ENCODE measurements around the gene ZNF500.
A peak's percentile ranks its signal among the peaks of the same experiment; 100 is the strongest.

The ZNF500 gene

DNA sequence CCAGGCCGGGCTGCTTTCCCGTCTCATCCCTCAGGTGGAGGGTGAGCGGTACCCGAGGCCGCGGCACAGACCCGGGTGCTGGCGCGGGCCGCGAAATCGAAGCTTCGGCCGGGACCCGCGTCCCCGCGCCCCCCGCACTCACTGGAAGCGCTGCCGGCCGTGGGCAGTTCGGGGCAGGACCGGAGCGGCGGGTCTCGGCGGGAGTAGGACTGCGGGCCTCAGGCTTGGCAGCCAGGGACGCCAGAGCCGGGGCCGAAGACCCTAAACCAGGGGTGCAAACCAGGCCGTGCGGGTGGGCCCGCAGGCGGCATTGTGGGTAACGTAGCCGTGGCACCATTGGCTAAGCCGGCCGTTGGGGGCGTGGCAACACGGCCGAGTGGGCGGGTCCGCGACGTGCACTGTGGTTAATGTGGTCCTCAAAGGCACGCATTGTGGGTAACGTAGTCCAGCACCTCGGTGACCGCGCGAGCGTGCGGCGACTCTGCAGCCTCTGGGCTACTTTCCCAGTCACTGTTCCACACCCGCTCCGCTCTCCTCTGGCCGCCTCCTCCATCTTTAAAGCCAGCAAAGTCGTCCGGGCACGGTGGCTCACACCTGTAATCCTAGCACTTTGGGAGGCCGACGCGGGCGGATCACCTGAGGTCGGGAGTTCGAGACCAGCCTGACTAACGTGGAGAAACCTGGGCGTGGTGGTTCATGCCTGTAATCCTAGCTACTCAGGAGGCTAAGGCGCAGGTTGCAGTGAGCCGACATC, at the start of gene ZNF500:
Gene ZNF500 (minus strand): TSS at position 288 of the 754 bp plus-strand sequence. CDS start 1,184 bp downstream, outside the sequence.
- peak; percentile 98 for DNase-seq

DNA sequence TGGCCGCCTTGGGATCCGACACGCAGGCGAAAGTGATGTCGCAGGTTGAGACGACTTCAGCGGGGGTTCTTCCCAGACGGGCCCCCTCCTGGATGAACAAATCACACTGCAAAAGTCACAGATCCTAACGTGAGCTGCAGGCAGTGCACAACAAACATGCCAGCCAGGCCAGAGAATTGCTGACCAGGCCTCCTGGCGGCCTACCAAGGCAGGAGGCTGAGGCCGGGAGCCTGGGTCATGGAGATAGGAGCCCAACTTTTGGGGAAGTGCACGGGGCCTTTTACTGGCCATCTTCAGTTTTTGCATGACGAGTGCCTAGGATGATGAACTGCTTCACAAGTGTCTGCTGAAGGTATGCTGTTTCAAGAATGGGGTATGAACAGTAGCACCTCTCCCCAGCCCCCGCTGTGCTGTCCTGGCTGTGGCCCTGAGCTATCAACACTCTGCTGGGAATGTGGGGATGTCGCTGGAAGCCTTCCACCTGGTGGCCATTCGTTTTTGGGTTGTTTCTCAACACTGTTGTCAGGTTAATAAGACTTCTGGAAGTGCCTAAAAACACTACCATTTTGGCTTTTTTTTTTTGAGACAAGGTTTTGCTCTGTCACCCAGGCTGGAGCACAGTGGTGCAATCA, 47.7 kb upstream of the ZNF500 start:
- DNase-seq, result no peak

DNA sequence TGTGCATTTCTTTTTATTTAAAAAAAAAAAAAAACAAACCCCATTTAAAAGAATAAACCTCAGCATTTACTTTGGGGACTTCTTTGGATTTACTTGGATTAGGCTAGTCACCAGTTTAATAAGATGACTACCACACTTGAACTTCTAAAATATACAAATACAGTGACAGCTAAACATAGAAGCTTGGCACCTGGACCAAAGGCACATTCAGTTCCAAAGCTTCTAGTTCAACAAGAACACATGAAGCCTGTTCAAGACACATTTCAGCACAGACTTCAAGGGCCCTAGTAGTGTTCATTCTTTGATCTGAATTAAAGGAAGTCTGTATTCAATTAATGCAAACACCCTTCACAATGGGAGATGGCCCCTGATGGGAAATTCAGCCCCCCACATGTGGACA, 47.1 kb upstream of the ZNF500 start:
- no peak for DNase-seq

DNA sequence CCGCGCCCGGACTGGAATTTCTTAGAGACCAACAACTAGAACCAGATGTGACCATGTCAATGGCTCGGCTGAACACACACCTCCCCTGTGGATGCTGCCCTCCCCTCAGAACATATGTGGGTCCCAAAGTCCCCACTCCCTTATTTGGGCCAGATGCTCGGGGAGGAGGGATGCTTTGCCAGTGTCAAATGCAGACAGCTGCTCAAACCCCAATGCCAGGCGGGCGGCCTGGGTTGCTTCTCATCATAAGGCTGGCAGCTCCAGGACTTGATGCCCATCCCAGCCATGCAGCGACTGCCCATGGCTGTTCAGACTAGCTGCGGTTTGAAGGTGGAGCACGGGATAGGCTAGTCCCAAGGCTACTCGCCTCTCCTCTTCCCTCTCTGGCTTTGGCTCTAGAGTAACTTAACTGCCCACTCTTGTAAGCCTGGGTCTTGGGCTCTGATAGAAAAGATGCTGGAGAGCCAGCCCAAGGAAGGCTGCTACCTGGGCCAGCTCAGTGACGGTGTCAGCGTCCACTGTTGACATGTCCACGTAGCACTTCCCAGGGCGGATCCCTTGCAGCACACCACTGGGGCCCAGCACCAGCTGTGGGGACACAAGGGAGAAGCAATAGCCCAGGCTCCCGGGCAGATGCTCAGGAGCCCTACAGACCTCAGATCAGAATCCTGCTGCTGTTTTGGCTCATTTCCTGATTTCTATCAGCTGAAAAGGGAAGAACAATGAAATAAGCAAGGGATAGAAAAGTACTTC, 46.5 kb upstream of the ZNF500 start:
- no peak for DNase-seq

DNA sequence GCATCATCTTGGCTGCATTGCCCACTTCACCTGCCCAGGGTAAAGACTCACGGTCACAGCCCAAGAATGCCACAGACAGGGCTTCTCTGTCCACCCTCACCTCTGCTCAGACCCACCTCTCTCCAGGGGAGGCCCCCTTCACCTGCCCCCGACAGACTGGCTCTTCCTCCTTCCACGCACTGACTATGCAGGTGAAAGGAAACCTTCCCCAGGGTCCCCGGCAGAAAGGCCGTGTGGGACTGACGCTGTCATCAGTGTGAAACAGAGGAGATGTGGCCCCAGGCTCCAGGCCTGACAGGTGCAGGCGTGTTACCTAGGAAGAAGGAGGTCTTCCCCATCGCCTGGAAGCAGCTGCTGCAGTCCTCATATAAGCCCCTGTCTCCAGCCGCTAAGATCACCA, 44.8 kb upstream of the ZNF500 start:
- no peak for DNase-seq

DNA sequence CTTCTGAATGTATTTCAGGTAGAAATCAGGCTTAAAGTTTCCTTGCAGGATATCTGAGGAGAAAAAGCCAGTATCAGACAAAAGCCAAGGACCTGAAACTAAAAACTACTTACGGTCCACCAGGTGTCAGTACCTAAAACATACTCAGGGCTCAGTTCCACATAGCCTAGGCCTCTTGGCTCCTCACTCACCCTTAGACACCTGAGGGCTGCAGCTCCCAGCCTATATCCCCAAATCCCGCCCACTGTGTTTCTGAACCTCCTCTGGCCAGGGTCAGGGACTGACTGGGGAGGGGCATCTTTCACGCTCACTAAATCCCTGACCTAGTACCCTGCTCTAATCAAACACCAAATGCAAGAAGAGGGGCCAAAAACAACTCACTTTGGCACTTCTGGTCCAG, 44.3 kb upstream of the ZNF500 start:
- no peak for DNase-seq

DNA sequence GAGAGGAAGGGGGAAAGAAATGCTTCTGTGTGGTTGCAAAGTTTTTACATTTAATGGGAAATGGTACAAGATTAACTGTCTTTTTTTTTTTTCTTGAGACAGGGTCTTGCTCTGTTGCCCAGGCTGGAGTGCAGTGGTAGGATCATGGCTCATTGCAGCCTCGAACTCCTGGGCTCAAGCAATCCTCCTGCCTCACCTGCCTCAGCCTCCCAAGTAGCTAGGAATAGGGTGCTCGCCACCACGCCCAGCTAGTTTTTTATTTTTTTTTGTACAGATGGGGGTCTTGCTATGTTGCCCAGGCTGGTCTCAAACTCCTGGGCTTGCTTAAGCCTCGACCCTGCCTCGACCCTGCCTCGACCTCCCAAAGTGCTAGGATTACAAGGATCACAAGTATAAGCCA, 39.3 kb upstream of the ZNF500 start:
- DNase-seq, result no peak

DNA sequence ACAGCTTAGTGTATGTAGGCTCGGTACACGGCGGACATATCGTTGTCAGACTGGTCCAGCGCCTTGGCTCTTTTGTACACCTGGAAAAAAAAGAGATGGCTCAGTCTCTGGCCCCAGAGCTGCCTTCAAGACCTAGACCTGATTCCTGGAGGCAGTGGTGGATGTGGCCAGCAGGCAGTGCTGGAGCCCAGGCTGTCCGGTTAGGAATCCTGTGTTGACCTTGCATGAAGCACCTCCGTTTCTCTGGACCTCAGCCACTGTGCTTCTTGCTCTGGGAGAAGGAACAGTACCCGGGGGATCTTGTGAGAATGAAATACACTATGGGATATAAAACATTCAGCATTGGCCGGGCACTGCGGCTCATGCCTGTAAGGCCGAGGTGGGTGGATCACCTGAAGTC, 38.3 kb upstream of the ZNF500 start:
- no peak for DNase-seq

DNA sequence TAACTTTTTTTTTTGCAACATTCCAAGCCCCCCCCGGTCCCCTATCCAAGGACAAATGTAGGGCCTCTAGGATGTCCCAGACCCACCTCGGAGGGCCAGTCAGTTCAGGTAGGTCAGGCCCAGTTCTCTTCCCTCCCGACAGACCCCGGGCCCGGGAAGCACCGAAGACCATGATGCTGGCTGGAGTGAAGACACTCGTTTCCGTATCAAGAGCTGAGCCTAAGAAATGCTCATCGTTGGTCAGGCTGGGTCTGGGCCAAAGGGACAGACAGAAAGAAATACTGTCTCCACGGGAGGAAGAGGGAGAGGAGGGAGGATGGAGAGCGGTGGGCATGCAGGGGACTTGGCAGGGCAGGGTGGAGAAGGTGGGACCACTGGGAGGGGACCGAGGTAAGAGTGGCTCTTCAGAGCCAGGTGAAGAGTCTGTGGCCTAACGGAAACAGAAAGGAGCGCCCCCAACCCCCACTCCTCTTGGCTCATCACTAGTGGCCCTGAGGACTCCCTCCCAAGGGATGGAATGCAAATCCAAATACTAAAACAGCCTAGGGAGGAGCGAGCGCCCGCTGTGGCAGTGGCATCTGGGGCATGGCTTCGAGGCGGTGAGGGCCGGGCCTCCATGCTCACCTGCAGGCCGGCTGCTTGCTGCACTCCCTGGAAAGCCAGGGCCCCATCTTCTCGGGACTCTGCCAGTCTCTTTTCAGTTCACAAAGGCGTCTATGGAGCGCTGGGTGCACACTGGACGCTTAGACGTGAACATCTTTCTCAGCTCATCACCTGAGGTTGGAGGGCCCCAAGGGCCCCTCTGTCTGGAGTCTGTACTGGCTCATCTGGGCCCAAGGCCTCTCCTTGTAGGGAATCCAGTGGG, 37.2 kb upstream of the ZNF500 start:
- DNase-seq, result no peak

DNA sequence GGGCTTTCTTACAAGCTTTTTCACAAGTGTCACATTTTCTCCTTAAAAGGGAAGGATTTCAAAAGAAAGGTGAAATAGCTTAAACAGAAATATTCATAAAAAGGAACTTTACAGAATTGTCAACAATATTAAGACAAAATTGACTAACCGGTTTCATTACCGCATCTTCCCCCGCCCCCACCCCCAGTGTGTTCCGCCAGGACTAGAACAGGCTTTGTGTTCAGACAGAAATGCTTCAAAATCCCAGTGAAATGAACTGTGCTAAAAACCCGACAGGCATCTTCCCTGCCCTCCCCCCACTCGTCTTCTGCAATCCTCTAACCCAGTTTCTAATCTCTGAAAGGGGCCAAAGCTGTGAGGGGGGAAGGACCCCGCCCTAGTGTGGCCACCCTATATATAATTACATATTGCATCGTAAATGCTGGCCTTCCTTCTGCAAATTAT, 36.5 kb upstream of the ZNF500 start:
- DNase-seq, result no peak

DNA sequence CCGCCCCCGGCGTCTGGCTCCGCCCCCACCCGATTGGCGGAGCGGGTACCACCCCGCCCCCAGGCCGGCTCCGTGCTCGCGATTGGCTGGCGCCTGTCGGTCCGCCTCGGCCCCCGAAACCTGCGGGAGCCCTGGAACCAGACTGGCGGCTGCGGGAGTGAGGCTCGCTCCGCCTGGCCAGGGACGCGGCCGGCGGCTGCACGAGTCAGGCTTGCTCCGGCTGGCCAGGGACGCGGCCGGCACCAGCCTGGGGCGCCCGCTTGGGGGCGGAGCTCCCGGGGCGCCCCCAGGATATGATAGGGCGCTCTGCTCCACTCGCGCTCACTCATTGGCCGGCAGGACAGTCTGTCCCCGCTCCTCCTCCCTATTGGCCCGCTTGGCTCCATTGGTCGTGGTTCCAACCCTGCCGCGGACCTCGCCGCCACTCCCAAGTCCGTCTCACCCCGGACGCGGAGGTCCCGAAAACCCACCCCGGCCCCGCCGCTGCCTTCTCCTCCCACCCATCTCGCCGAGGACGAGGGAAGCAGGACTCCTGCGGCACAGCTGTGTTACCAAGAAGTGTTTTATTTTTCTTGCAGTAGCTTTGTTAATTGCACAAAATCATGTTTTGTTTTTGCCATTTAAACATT, 35.8 kb upstream of the ZNF500 start:
- peak; percentile 94 for DNase-seq

DNA sequence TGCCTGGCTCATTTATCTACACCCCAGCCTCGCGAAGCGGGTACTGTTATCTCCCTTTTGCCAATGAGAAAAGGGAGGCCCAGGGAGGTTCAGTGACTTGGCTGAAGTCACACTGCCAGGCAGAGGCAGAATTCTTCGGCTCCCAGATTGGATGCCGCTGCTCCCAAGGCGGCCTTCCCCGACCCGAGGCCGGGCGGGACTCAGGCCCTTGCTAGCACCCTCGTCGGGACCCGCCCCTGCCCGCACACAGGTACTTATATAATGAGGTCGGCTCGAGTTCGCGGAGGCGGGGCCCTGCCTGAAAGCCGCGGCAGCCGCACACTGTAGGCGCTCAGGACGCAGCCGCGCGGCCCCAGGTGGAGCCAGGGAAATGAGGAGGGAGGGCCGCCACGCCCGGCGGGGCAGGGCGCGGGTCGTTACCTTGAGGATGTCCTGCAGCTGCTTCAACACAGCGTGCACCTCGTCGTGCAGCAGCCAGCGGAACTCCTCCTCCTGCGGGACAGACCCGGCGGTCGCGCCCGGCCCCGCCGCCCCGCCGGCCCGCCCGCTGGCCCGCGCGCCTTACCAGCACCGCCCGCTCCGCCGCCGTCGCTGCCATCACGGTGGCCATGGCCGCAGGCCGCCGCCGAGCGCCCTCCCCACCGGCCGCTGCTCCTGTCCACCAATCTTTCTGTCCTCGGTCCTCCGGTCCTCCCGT, 35.1 kb upstream of the ZNF500 start, which contains the start of gene ROGDI:
Gene ROGDI (minus strand): TSS at position 672 of the 697 bp plus-strand sequence. CDS start 62 bp downstream, at position 610.
- DNase-seq, result peak; percentile 86

DNA sequence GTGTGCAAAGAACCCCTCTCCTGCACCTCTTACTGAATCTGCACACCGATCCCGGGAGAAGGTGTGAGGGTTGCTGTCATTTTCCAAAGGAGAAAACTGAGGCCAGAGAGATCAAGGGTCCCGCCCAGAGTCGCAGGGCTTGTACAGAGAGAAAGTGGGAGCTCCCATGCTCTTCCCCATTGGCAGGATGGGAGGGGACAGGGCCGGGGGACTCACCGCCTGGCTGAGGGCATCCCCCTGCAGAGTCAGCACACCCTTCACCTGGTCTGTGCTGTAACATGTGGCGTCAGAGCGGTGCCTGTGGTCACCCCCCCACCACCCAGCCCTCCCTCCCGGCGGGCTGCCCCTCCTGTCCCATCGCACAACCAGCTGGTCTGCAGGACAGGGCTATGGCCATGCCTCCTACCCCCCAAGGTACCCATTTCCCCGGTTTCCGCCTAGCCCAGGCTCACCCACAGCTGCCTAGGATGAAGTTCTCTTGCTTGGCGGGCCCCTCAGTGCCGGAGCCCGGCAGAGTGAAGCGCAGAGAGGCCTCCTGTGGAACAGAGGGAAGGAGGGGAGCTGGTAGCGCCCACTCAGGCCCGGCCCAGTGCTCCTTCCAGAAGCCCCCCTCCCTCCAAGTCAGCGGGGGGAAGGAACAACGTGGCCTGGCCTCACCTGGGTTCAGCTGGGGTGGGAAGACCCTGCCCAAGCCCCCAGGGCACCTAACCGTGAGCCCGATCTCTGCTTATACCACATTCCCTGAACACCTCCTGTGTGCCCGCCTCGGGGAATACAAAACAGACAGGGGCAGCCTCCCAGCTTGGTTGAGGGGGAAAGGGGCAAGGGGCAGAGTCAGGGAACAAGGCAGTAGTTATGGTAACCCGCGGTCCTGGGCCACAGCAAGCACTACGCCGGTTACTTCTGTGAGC, 34.3 kb upstream of the ZNF500 start:
- no peak for DNase-seq

DNA sequence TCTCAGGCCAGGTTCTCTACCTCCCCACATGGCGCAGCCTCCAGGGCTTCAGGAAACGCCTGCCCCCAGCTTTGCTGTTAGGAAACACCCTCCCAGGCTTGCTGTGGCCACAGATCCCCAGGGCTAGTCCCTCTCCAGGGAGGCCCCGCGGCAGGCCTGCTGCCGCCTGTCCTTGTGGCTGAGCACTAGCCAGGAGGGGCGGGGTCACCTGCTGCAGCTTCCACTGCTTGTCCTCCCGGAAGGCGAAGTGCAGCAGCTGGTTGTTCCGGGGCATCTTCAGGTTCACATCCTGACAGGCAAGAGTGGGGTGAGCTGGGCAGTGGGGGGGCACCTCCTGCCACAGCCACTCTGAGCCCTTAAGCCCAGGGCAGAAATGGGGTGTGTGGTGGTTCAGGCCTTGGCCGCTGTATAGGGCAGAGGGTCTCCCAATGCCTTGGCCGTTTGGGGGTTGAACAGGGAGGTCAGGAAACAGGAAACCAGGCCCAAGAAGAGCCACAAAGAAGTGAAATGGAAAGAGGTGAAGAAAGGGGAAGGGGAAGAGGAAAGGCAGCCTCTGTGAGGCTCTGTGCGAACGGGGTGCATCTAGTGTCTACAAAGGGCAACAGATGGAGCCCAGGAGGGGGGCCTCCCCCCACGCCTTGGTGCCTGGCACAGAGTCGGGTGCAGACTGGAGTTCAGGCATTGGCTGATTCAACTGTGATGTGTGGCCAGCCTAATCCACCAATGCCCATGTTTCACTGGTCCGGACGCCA, 33.5 kb upstream of the ZNF500 start:
- no peak for DNase-seq

DNA sequence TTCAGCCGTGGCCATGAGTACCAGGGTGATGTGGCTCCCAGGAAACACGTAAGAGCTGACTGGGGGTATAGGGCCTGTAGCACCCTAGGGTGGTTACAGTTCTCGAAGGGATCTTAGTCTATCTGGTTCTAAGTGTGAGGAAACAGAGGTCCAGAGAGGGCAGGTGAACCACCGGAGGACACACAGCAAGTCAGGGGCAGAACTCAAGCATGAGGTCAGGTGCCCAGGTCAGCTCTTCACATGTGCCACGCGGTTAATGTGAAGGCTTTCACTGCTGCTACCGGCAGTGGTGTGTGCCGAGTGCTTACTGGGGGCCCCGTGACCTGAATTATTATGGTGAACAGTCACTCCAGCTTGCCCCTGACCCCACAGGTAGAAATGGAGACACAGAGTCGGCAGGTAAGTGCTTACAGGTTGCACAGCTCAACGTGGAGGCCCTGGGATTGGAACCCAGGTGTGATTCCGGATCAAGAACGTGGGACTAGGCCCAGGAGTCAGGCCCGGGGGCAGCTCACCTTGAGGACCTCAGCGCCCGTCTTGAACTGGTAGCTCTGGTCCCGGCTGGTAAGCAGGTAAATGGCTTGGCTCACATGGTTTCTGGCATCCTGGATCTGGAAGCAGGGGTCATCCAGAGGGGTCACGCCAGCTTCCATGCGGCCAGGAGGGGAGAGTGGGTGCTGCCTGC, 32.4 kb upstream of the ZNF500 start:
- no peak for DNase-seq

DNA sequence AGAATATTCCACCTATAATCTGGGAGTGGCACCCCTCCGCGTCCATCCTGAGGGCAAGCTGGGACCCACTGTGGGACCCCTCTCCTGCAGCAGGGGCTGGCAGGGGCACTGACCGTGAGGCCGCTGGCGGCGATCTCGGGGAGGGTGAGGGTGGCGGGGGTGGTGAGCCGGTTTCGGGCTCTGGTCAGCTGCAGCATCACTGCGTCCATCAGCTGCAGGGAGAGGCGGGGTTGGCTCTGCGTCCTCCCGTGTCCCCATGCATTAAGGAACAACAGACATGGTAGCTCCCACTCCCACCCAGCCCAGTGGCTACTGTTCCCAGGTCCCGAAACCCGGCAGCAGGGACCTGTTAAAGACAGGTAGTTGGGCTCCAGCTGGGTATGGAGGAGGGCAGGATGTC, 31.5 kb upstream of the ZNF500 start:
- DNase-seq, result no peak

DNA sequence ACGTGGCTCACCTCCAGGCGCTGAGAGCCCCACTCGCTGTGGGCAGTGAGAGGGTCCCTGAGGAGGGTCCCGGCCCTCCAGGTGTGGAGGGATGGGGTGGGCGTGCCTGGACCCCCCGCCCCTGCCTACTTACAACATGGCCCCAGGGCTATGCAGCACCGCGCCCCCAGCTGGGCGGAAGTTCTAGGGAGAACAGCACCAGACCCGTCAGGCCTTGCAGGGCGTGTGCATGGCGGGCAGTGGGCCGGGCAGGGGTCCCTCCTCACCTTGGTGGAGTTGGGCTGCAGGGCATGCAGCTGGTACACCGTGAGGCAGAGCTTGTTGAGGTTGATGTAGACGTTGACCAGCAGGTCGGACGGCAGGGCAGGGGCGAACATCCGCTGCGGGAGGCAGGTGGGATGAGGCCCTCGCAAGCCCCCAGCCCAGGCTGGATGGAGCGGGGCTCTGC, 30.9 kb upstream of the ZNF500 start:
- DNase-seq, result no peak

DNA sequence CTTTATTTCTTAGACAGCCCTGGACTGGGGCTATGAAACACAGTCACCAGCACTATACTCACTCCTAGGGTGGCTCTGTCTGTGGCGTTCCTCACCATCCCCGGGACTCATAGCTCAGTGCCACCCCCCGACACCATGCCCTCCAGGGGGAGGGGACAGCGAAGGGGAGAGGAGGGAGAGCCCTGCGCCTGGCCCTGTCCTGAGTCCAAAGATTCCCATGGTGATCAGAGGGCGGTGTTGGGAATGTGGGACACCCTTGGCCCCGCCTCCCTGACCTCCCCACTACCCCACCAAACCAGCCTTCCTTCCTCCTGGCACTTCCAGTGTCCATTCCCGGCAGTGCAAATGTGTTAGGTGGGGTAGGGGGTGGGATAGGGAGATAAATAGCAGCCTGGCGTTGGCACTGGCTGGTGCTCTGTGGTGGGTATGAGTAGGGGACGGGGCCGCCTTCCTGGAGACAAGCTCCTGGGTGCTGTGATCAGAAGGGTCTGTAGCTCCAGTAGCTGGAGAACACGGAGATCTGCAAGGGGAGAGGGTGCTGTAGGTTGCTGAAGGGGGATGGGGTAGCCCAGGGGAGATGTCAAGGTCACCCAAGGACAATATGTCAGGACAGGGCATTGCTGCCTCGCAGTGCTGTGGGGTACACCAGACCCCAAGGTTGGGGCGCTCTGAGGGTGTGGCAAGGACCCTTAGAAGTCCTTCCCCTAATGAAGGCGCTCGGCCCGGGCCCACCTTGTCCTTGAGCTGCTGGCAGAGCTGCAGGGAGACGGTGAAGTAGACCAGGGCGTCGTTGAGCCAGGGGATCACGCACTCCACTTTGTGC, 30.2 kb upstream of the ZNF500 start:
- no peak for DNase-seq

Measured in stimulated activated CD4-positive, alpha-beta T cell treated with anti-CD3 and anti-CD28 coated beads, Interleukin-15, amount 100 ng/mL, for 24 hours (primary cell).